LNCAP (cell line): ENCODE results near the gene SPATA12.

ENCODE experiments used
- TF ChIP-seq, protein P1 (sequence below): fragments of 450-650 bp; IDR thresholded peaks from 2 replicates; pipeline ENCODE4 v1.5.1; 2017; ENCODE audit warnings: mild to moderate bottlenecking

The SPATA12 gene

GRCh38 chr3:57120451-57121174 lies 60.1 kb downstream of the SPATA12 start:
- TF ChIP-seq, protein P1, sequence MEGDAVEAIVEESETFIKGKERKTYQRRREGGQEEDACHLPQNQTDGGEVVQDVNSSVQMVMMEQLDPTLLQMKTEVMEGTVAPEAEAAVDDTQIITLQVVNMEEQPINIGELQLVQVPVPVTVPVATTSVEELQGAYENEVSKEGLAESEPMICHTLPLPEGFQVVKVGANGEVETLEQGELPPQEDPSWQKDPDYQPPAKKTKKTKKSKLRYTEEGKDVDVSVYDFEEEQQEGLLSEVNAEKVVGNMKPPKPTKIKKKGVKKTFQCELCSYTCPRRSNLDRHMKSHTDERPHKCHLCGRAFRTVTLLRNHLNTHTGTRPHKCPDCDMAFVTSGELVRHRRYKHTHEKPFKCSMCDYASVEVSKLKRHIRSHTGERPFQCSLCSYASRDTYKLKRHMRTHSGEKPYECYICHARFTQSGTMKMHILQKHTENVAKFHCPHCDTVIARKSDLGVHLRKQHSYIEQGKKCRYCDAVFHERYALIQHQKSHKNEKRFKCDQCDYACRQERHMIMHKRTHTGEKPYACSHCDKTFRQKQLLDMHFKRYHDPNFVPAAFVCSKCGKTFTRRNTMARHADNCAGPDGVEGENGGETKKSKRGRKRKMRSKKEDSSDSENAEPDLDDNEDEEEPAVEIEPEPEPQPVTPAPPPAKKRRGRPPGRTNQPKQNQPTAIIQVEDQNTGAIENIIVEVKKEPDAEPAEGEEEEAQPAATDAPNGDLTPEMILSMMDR, result no peak
